Calu3 (cell line): Measurements from ENCODE around the gene ENPP1. TPM values are rescaled to one million over a fixed set of nuclear protein-coding genes. Genes with fewer than 3 reads are reported as not detected.
"Not testable (repeated sequence)": the region's sequence is repeated elsewhere in the genome, so short reads cannot be mapped to it uniquely, and the experiment has no call there.

Source experiments
- BruUV-seq: library from RNA; stranded (reverse); fragments of 400-500 nt; replicated peaks from 2 replicates; lab custom pipeline; 2021; lab: Mats Ljungman, UMichigan
- CTCF ChIA-PET: fragments of 300-600 bp; sonication (Branson Sonifier 250); formaldehyde crosslinking; loops from one replicate; lab custom pipeline; 2022; ENCODE audit warnings: antibody characterized with exemption; lab: Charles Lee
- DNase-seq: peaks from one replicate; pipeline ENCODE4 v3.0.0; 2022
- H3K27ac Mint-ChIP-seq: one replicate; pipeline ENCODE4 v1.8.0; 2022; ENCODE audit warnings: mixed read lengths; ENCODE audit not compliant: unreplicated experiment
- H3K27me3 Mint-ChIP-seq: one replicate; pipeline ENCODE4 v1.8.0; 2022; ENCODE audit warnings: mixed read lengths; ENCODE audit not compliant: unreplicated experiment
- H3K36me3 Mint-ChIP-seq: one replicate; pipeline ENCODE4 v1.8.0; 2022; ENCODE audit warnings: mild to moderate bottlenecking, moderate library complexity, mixed read lengths; ENCODE audit not compliant: insufficient read depth, unreplicated experiment
- H3K4me1 Mint-ChIP-seq: one replicate; pipeline ENCODE4 v1.8.0; 2022; ENCODE audit warnings: mild to moderate bottlenecking, low read depth, mixed read lengths; ENCODE audit not compliant: unreplicated experiment
- H3K4me3 Mint-ChIP-seq: one replicate; pipeline ENCODE4 v1.8.0; 2022; ENCODE audit warnings: mild to moderate bottlenecking, low read depth, moderate library complexity, mixed read lengths; ENCODE audit not compliant: unreplicated experiment
- H3K9me3 Mint-ChIP-seq: one replicate; pipeline ENCODE4 v1.8.0; 2022; ENCODE audit warnings: low read depth, mixed read lengths; ENCODE audit not compliant: unreplicated experiment
- intact Hi-C: fragments of 100-400 bp; cut with micrococcal nuclease; formaldehyde crosslinking; loops from one replicate; pipeline ENCODE4 v1.10.0; 2022; ENCODE audit not compliant: unreplicated experiment
- total RNA-seq: library from RNA; stranded (reverse); gene quantifications from 2 replicates; pipeline ENCODE4 v1.2.3, GENCODE V29; 2022
- TF ChIP-seq, protein P1 (sequence below): fragments of 200-600 bp; IDR thresholded peaks from one replicate; pipeline ENCODE4 v1.8.0; 2022; ENCODE audit warnings: antibody characterized with exemption; ENCODE audit not compliant: unreplicated experiment

The ENPP1 gene
- total RNA-seq, 1 experiment from 2014 or later, result 7.7 TPM

DNA sequence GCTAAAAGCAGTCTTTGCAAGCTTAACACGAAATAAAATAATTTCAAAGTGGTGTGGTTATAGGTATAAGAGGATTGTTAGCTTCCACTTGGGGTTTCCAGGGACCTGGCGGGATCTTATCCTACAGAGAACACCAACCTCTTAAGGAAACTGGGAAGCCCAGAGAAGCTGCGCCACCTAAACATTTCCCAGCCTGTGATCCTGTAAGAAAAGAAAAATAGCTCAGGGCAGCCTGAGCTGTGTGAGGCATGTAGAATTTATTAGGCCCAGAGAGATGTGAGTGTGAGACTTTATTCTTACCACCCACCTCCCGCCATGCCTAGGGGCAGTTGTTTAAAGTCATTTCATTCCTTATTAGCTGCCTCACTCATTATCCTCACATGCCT lies 89.2 kb downstream of the ENPP1 start:
- no peak overlapping the region for H3K4me3 Mint-ChIP-seq
- H3K4me1 Mint-ChIP-seq, result peaks cover 11% of the 10 kb centered on the region
- no TSS peak for BruUV-seq
- no peaks in the 10 kb centered on the region for H3K36me3 Mint-ChIP-seq
- H3K9me3 Mint-ChIP-seq, result no peaks in the 10 kb centered on the region
- H3K27me3 Mint-ChIP-seq, result peaks cover 17% of the 10 kb centered on the region
- intact Hi-C loops, result no loop called here
- no peak for DNase-seq
- TF ChIP-seq, protein P1, sequence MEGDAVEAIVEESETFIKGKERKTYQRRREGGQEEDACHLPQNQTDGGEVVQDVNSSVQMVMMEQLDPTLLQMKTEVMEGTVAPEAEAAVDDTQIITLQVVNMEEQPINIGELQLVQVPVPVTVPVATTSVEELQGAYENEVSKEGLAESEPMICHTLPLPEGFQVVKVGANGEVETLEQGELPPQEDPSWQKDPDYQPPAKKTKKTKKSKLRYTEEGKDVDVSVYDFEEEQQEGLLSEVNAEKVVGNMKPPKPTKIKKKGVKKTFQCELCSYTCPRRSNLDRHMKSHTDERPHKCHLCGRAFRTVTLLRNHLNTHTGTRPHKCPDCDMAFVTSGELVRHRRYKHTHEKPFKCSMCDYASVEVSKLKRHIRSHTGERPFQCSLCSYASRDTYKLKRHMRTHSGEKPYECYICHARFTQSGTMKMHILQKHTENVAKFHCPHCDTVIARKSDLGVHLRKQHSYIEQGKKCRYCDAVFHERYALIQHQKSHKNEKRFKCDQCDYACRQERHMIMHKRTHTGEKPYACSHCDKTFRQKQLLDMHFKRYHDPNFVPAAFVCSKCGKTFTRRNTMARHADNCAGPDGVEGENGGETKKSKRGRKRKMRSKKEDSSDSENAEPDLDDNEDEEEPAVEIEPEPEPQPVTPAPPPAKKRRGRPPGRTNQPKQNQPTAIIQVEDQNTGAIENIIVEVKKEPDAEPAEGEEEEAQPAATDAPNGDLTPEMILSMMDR, result no peak
- CTCF ChIA-PET, result interaction anchor here (0.7 kb wide), 1 partner anchor 442 kb away, joined by 3 read pairs; no protein-coding TSS in a partner anchor
- H3K27ac Mint-ChIP-seq, result no peak overlapping the region

GRCh38 chr6:131897621-131898020 lies 89.8 kb downstream of the ENPP1 start:
- TF ChIP-seq, protein P1, result no peak
- Mint-ChIP-seq H3K4me3 (no peak overlapping the region), H3K9me3 (no peaks in the 10 kb centered on the region), H3K36me3 (no peaks in the 10 kb centered on the region), H3K27ac (no peak overlapping the region), H3K4me1 (peaks cover 11% of the 10 kb centered on the region), H3K27me3 (peaks cover 22% of the 10 kb centered on the region)
- BruUV-seq, result no TSS peak
- intact Hi-C loops, result no loop called here
- no peak for DNase-seq
- CTCF ChIA-PET, result no interaction called here

DNA sequence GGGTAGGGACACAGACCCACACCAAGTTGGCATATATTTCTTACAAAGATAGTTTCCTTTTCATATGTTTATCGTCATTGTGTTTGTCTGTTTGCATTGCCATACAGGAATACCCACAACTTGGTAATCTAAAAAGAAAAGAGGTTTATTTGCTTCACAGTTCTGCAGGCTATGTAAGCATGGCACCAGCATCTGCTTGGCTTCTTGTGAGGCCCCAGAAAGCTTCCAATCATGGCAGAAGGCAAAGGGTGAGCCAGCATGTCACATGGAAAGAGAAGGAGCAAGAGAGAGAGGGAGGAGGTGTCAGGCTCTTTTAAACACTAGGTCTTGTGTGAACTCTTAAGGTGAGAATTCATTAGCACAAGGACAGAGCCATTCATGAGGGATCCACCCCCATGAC lies 90.9 kb downstream of the ENPP1 start:
- no peaks in the 10 kb centered on the region for H3K36me3 Mint-ChIP-seq
- DNase-seq, result no peak
- H3K27ac Mint-ChIP-seq, result no peak overlapping the region
- TF ChIP-seq, protein P1, result no peak
- CTCF ChIA-PET, result no interaction called here
- intact Hi-C loops, result no loop called here
- H3K27me3 Mint-ChIP-seq, result peaks cover 30% of the 10 kb centered on the region
- no TSS peak for BruUV-seq
- peaks cover 11% of the 10 kb centered on the region for H3K4me1 Mint-ChIP-seq
- H3K4me3 Mint-ChIP-seq, result no peak overlapping the region
- H3K9me3 Mint-ChIP-seq, result no peaks in the 10 kb centered on the region

DNA sequence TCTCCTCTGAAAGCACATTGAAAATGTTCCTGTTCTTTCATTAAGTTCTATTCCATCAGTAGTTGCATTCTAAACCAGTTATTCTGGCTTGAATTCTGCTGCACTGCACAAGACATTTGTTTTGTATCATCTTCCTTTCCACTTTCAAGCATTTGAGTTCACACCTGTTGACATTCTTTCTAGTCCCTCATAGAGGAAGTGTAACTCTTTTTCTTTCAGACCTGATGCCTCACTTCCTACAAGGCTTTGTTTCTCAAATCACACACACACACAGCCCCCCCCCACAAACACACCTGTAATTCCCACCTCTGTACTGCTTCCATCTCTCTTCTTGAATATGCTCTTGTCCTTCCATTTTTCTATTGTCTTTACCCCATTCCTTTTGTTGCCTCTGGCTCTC lies 92.4 kb downstream of the ENPP1 start:
- Mint-ChIP-seq H3K4me1 (peaks cover 3% of the 10 kb centered on the region), H3K27ac (no peak overlapping the region), H3K4me3 (no peak overlapping the region), H3K9me3 (no peaks in the 10 kb centered on the region), H3K27me3 (peaks cover 30% of the 10 kb centered on the region), H3K36me3 (no peaks in the 10 kb centered on the region)
- TF ChIP-seq, protein P1, result no peak
- BruUV-seq, result no TSS peak
- intact Hi-C loops, result no loop called here
- CTCF ChIA-PET, result no interaction called here
- no peak for DNase-seq

DNA sequence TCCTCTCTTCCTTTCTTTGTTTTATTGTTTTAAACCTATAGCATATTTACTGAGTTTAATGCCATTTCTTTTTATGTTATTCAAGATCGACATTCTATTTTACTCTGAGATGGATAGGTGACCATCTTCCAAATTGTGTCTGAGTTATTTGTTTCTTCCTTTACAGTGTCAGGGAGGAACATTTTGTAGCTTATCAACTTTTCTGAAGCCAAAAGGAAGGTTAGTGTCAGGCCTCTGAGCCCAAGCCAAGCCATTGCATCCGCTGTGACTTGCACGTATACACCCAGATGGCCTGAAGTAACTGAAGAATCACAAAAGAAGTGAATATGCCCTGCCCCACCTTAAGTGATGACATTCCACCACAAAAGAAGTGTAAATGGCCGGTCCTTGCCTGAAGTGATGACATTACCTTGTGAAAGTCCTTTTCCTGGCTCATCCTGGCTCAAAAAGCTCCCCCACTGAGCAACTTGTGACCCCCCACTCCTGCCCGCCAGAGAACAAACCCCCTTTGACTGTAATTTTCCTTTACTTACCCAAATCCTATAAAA lies 93.6 kb downstream of the ENPP1 start:
- BruUV-seq, H3K36me3 Mint-ChIP-seq, H3K9me3 Mint-ChIP-seq, CTCF ChIA-PET, DNase-seq, H3K4me3 Mint-ChIP-seq, H3K27ac Mint-ChIP-seq, intact Hi-C loops, H3K4me1 Mint-ChIP-seq: not testable (repeated sequence)
- peaks cover 30% of the 10 kb centered on the region for H3K27me3 Mint-ChIP-seq

- intact Hi-C loops, H3K27ac Mint-ChIP-seq, DNase-seq, H3K36me3 Mint-ChIP-seq, H3K4me3 Mint-ChIP-seq, BruUV-seq, H3K4me1 Mint-ChIP-seq, H3K9me3 Mint-ChIP-seq: not testable (repeated sequence)
- peaks cover 30% of the 10 kb centered on the region for H3K27me3 Mint-ChIP-seq
- CTCF ChIA-PET, result interaction anchor here (0.6 kb wide), 1 partner anchor 482 kb away, joined by 4 read pairs; no protein-coding TSS in a partner anchor
These were observed 95.9 kb downstream of the ENPP1 start for GRCh38 chr6:131903734-131904133.

DNA sequence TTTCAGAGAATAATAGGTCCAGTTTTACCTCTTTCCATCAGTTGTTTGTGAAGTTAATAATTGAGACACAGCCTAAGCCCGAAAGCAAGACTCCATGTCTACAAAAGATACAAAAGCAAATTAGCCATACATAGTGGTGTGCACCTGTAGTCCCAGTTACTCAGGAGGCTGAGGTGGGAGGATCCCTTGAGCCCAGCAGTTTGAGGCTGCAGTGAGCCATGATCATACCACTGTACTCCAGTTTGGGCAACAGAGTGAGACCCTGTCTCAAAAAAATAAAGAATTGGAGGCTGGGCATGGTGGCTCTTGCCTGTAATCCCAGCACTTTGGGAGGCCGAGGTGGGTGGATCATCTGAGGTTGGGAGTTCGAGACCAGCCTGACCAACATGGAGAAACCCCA lies 101.0 kb downstream of the ENPP1 start:
- intact Hi-C loops, H3K36me3 Mint-ChIP-seq, BruUV-seq, H3K9me3 Mint-ChIP-seq, CTCF ChIA-PET, DNase-seq, H3K4me1 Mint-ChIP-seq, H3K4me3 Mint-ChIP-seq, H3K27ac Mint-ChIP-seq: not testable (repeated sequence)
- H3K27me3 Mint-ChIP-seq, result peaks cover 11% of the 10 kb centered on the region
